Activated naive CD4-positive, alpha-beta T cell treated with anti-CD3 and anti-CD28 coated beads, Interleukin-2, amount 50 U/mL, for 16 hours (primary cell): ENCODE measurements around the gene PTPRC.

Experiments
- DNase-seq: peaks from one replicate; pipeline ENCODE4 v3.0.0-alpha.2; 2020

Gene PTPRC

GRCh38 chr1:198647055-198647454, 8.2 kb downstream of the PTPRC start:
- DNase-seq = no peak

DNA sequence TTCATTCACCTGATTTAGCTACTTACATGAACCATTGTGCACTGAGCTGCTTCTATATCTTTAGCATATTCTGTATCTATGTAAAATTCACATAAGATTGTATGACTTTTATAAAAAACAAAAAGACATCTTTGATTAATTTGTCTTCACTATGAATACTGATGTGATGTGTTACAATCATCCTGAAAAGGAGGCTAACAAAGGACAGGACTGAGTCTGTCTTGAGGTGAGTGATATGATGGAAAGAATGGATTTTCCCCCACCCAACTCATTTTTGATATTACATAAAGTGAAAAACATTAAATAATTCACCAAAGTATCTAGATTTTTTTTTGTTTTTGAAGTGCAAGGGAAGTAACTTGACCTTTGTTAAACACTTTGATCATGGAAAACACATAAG, 9.8 kb downstream of the PTPRC start:
- no peak for DNase-seq

GRCh38 chr1:198649232-198649967, 10.6 kb downstream of the PTPRC start:
- no peak for DNase-seq

DNA sequence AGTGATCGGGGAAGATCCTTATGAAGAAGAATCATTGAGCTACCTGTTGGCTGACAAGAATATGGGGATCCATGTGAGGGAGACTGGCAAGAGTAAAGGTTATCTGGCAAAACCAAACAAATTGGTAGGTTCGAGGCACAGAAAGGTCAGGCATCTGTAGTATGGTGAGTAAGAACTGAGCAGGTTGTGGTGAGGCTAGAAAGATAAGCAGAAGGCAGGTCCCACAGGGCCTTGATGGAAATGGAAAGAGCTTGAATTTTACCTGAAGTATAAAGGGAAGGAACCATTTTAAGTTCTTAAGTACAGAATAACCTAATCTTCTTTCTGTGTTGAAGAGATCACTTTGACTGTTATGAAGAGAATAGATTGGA, 11.1 kb downstream of the PTPRC start:
- no peak for DNase-seq

DNA sequence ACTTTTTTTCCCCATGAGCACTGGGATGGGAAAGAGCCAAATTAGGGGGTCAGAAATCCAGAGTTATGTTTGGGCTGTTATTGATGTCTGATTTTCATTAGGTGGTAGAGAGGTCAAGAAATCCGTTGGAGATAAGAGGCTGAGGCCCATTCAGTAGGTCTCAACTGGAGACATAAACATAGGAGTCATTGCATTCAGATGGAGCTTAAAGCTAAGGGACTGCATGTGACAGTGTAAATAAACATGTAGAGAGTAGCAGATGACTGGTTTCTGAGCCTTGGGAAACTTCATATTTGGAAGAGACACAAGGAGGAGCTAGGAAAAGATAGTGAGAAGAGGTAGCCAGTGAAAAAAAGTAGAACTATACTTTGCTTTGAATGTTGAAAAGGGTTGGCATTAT, 11.7 kb downstream of the PTPRC start:
- no peak for DNase-seq

- DNase-seq = no peak
These were observed 13.0 kb downstream of the PTPRC start for GRCh38 chr1:198651650-198652400.

GRCh38 chr1:198653808-198654413, 15.1 kb downstream of the PTPRC start:
- DNase-seq = no peak

DNA sequence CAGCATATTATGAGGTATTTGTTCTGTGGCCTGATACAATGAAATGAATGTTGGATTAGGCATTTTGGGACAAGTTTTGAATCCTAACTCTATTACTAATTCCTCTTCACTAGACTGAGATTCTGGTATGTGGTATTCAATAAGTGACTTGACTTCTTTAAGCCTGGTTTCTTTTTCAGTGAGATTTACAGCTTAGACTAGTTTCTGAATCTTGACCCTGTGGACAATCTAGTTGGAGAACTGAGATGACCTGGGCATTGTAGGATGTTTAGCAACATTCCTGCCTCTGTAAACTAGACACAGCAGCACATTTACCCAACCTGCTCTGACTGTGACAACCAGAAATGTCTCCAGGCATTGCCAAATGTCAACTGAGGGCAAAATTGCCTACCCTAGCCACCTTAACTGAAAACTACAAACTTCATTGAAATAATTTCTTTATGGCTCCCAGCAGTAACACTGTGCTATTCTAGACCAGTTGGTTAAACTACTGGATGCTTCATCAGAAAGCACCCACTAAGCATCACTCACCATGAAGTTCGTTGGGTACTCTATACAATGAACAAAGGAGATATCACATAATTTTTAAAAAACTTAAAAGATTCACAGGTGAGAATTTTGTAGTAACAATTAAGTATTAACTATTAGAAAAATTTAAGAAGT, 16.8 kb downstream of the PTPRC start:
- no peak for DNase-seq

DNA sequence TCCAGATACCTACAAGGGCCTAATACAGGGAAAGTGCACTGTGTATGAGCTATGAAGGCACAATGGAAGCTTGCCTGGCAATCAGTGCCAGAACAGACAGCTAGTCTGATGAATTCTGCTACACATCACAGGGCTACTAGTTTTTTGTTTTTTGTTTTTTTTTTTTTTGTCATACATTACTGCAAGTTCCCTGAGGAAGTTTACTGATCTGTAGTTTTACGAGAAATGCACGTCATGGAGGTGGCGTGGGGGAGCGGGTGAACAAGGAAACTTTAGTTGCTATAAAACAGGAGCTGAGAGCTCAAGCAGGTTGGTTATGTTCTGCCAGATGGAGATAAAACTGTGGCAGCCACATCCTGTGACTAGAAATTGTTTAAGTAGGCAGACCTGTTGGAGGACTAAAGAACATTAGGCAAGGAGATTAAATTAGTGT, 17.7 kb downstream of the PTPRC start:
- DNase-seq = peak; percentile 47

- DNase-seq = peak; percentile 30
These were observed 18.8 kb downstream of the PTPRC start for GRCh38 chr1:198657550-198658064.

- DNase-seq = no peak
These were observed 21.8 kb downstream of the PTPRC start for GRCh38 chr1:198660341-198661261.

- DNase-seq = no peak
These were observed 24.0 kb downstream of the PTPRC start for GRCh38 chr1:198662821-198663220.

- no peak for DNase-seq
These were observed 25.4 kb downstream of the PTPRC start for GRCh38 chr1:198664068-198664788.

GRCh38 chr1:198667186-198667585, 28.3 kb downstream of the PTPRC start:
- no peak for DNase-seq

- DNase-seq = no peak
These were observed 29.0 kb downstream of the PTPRC start for GRCh38 chr1:198667807-198668206.

DNA sequence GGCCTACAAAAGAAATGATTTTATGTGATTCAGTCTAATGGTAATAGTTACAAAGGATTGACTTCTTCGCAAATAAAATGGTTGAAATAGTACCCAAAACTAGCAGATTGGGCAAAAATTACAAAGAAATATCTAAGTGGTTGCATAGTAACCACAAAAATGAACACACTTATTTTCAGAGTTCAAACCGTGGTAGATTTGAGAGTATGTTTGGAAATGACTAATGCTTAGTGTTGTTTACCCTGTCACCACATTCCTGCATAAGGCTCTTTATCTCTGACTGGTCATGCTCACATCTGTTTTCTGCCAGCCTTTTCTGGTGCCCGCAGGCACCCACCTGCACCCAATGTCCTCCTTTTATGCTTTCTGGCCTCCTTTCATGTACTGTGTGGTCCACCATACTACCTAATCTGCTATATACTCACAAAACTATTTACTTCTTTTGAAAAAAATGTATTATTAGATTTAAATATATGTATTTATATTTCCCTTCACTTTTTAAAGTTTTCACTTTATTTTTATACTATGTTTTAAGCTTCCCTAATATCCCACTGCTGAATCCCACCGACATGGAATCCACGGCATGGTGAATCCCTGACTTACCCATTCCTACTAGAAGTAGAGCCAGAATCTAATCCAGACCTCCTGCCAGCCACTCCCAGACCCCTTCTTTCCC, 30.3 kb downstream of the PTPRC start:
- peak; percentile 34 for DNase-seq

DNA sequence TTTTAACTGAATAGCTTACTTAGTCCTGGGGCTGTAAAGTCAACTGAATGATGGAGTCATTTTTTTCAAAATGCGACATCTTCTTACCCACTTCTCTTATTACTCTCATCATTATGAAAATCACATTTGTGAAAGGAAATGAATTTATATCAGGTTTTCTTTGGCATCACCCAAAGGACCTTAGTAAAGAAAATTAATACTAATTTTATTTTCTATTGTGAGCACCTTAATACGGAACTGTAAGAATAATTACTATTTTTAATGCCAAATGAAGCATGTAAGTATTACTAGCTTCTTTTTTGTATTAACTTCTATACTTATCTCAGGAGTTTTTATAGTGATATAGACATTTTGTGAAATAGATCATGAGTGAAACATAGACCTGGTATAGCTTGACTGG, 30.9 kb downstream of the PTPRC start:
- DNase-seq = no peak

GRCh38 chr1:198671136-198671535, 32.3 kb downstream of the PTPRC start:
- no peak for DNase-seq

- no peak for DNase-seq
These were observed 33.3 kb downstream of the PTPRC start for GRCh38 chr1:198672124-198672523.

DNA sequence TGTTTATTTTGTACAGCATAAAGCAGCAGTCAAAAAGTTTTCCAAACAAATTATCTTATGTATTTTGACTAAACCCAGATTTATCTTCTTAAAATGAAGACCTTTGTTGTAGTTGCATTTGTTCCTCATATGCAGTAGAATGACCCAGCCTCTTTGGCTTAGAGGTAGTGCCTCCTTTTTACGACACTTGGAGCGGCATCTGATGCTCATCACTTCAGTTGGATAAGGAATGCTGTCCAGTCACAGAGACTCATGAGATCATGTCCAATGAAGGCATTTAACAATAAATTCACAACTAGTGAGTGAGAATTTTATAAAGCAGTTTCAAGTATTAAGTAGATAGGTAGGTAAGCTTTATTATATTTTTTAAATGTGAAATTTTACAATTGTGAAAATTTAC, 35.2 kb downstream of the PTPRC start:
- no peak for DNase-seq

GRCh38 chr1:198676253-198676652, 37.4 kb downstream of the PTPRC start:
- no peak for DNase-seq
